PFSK-1 (cell line): ENCODE data around the gene PLS1.

Source experiments
- FOXP2 ChIP-seq: optimal IDR thresholded peaks from 2 replicates; pipeline ENCODE3; 2011; ENCODE audit warnings: borderline replicate concordance, control low read depth, inconsistent platforms; ENCODE audit not compliant: insufficient read depth; ENCODE audit errors: extremely low read length, extremely low read depth
- POLR2AphosphoS5 ChIP-seq: IDR thresholded peaks from 2 replicates; pipeline ENCODE4 v1.6.1; 2012; ENCODE audit warnings: low read depth, mild to moderate bottlenecking, control low read depth, low read length, moderate library complexity
- REST ChIP-seq, 2 experiments: IDR thresholded peaks; 2 replicates each; pipeline versions ENCODE4 v1.6.1 to v1.8.0; 2011 to 2012; ENCODE audit warnings: low read depth in 2 of 2, low read length in 2 of 2, control low read depth in 1 of 2, inconsistent platforms in 1 of 2, mild to moderate bottlenecking in 1 of 2, moderate library complexity in 1 of 2; ENCODE audit not compliant: insufficient read depth in 1 of 2
- SIN3A ChIP-seq: IDR thresholded peaks from 2 replicates; pipeline ENCODE4 v1.6.1; 2012; ENCODE audit warnings: mild to moderate bottlenecking, low read length, moderate library complexity, borderline replicate concordance; ENCODE audit not compliant: insufficient read depth
- TAF1 ChIP-seq: IDR thresholded peaks from 2 replicates; pipeline ENCODE4 v1.6.1; 2012; ENCODE audit warnings: low read length, control low read depth, borderline replicate concordance; ENCODE audit not compliant: insufficient read depth

Gene PLS1

GRCh38 chr3:142580061-142580423, 16.2 kb upstream of the PLS1 start:
- no peak for TF ChIP-seq FOXP2
- TF ChIP-seq TAF1: no peak
- no peak for TF ChIP-seq REST (IDR thresholded peaks at IDR 0.05; ENCODE audit: insufficient read depth in 1 of 2, low read depth in 2 of 2, low read length in 2 of 2)
- no peak for TF ChIP-seq SIN3A
- TF ChIP-seq POLR2AphosphoS5: no peak

DNA sequence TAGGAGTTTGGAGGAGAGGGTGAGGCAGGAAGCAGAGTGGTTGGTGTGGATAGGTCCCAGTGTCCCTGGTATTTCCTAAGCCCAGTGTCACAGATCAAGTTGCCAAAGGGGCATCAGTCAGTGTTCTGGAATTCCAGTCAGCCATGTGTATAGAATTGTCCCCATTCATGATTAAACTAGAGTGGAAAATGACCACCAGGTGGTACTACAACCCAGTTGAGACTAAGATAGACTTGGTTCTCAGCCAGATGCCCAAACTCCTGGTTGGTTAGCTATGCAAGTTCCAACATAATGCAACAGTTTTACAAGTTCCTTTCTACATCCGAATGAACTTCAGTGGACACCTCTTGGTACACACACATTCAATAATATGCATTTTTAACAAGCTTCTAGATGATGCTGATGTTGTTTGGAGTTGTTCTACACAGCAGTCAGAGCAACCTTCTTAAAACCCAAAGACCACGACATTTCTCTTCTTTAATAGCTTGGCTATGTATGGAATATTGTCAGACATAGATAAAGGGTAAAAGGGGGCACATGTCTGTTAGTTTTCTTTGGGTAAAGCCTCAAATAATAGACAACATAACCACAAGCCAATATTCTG, 9.3 kb upstream of the PLS1 start:
- TF ChIP-seq REST (IDR thresholded peaks at IDR 0.05; ENCODE audit: insufficient read depth in 1 of 2, low read depth in 2 of 2, low read length in 2 of 2) (no peak), POLR2AphosphoS5 (no peak), TAF1 (no peak), SIN3A (no peak), FOXP2 (no peak)

DNA sequence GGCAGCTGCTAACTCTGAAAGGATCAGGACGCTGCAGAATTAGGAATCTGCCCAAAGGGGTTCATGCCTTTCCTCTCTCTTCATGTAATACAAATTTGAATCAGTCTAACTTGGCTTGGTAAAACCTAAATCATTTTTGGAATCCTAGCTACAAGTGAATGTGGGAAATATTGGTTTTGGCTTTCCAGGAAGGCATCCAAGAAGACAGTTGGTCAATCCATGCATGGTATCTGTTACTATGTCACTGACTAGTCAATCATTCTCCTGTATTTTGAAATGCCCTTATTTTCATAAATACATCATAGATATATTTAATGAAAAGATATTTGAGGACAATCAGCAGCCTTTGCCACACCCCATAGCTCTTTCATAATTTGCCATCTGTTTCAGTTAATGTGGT, 7.5 kb upstream of the PLS1 start:
- no peak for TF ChIP-seq REST (IDR thresholded peaks at IDR 0.05; ENCODE audit: insufficient read depth in 1 of 2, low read depth in 2 of 2, low read length in 2 of 2)
- no peak for TF ChIP-seq SIN3A
- TF ChIP-seq FOXP2: no peak
- no peak for TF ChIP-seq TAF1
- no peak for TF ChIP-seq POLR2AphosphoS5

GRCh38 chr3:142595141-142595540, 1.1 kb upstream of the PLS1 start:
- TF ChIP-seq TAF1 (no peak), FOXP2 (no peak)

DNA sequence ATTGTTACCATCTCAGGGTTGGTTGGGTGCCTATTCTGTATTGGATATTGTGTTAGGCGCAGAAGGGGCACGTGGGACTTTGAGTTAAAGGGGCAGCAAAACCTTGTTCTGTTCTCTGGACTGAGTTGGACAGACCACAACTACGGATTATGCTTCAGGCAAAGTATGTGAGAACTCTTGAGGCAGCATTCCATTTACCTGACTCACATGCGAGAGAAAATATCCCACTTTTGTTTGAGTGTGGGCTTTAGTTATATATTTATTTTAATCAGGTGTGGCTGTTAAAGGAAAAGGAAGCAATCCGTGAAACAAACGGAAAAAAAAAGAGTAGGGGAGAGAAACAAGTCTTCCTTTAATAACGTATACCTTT, 627 bp upstream of the PLS1 start:
- TF ChIP-seq FOXP2 (no peak), REST (IDR thresholded peaks at IDR 0.05; ENCODE audit: insufficient read depth in 1 of 2, low read depth in 2 of 2, low read length in 2 of 2) (no peak), TAF1 (no peak), POLR2AphosphoS5 (no peak)
